ENCODE data around the gene ZNF514. TPM values are rescaled to one million over a fixed set of nuclear protein-coding genes. Genes with fewer than 3 reads are reported as not detected.
A peak's percentile ranks its signal among the peaks of the same experiment; 100 is the strongest.
"Not testable (repeated sequence)": the region's sequence is repeated elsewhere in the genome, so short reads cannot be mapped to it uniquely, and the experiment has no call there.

The ZNF514 gene
- polyA plus RNA-seq = 1 to 10 TPM; 5.3 to 7.1 (median 6.8) TPM

DNA sequence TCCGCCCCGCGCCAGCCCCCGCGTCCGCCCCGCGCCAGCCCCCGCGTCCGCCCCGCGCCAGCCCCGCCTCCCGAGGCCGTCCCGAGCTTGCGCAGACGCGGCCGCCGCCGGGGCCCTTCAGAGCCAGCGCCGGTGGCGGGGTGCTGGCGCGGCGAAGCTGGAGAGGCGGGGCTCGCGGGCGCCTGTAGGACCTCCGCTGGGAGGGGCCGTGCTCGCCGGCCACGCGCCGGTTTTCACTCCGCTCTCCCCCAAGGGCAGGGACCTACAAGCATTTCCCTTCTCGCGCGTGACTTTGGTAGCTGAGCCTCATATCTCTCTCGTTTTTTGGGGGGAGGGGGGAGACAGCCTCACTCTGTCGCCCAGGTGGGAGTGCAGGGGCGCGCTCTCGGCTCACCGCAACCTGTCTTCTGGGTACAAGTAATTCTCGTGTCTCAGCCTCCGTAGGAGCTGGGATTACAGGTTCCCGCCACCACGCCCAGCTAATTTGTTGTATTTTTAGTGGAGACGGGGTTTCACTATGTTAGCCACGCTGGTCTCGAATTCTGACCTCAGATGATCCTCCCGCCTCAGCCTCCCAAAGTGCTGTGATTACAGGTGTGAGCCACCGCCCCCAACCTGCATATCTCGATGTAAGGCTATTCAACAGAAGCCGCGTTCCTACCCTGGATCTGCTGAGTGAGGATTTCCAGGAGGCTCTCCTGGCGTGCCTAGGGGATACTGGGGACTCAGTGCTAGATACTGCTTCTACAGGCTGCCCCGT lies at the start of gene ZNF514:
Gene ZNF514, minus strand, starts transcription at position 159 of the 760 bp plus-strand sequence. CDS start 6,595 bp downstream, outside the sequence.
- no peak within 1 kb of the TSS for H3K27ac ChIP-seq (ENCODE audit: low read depth, low read length)
- 11 to 16% (median 12%) methylated on average over 36 to 62 of the region's 64 CpGs for WGBS, 3 donors

GRCh38 chr2:95208106-95208505 lies 48.5 kb upstream of the ZNF514 start:
- 67 to 69% (median 67%) methylated on average over 6 of the region's 6 CpGs for WGBS, 3 donors
- no peak overlapping the region for H3K27ac ChIP-seq (ENCODE audit: low read depth, low read length)

- WGBS, 3 donors = 1% methylated on average over 72 to 74 of the region's 74 CpGs
- peak within 1 kb of the TSS; percentile 83 for H3K27ac ChIP-seq (ENCODE audit: low read depth, low read length)
Observed at GRCh38 chr2:95207111-95207961, 47.7 kb upstream of the ZNF514 start, which contains the start of gene ZNF892. ZNF892 (plus strand) TSS chr2:95207521; CDS start chr2:95207816, 295 bp downstream.

- H3K27ac ChIP-seq (ENCODE audit: low read depth, low read length) = no peak overlapping the region
- 33 to 50% (median 47%) methylated on average over 10 of the region's 10 CpGs for WGBS, 3 donors
Observed at GRCh38 chr2:95206096-95206495, 46.4 kb upstream of the ZNF514 start.

DNA sequence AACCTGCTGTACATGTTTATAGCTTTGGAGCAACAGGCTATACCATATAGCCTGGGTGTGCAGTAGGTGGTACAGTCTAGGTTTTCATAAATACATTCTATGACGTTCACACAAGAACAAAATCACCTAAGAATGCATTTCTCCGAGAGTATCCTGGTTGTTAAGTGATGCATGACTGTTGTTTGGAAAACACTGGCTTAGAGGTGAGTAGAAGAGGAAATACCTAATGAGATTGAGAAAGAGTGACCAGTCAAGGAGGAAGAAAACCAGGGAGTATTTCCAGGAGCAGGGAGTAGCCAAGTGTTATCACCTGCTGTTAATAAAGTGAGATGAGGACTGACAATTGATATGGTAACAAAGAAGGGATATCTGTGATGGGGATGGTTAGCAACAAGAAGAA lies 44.7 kb upstream of the ZNF514 start:
- 89 to 95% (median 94%) methylated on average over 2 of the region's 2 CpGs for WGBS, 3 donors
- H3K27ac ChIP-seq (ENCODE audit: low read depth, low read length) = no peak overlapping the region

- WGBS, 3 donors = 84 to 89% (median 84%) methylated on average over 4 of the region's 4 CpGs
- H3K27ac ChIP-seq (ENCODE audit: low read depth, low read length) = no peak overlapping the region
Observed at GRCh38 chr2:95203911-95204310, 44.3 kb upstream of the ZNF514 start.

GRCh38 chr2:95192956-95193355 lies 33.3 kb upstream of the ZNF514 start:
- WGBS, 3 donors = 18 to 21% (median 20%) methylated on average over 15 of the region's 15 CpGs
- not testable (repeated sequence) for H3K27ac ChIP-seq (ENCODE audit: low read depth, low read length)

- H3K27ac ChIP-seq (ENCODE audit: low read depth, low read length) = no peak overlapping the region
- 74 to 81% (median 76%) methylated on average over 2 of the region's 2 CpGs for WGBS, 3 donors
Observed at GRCh38 chr2:95185973-95186372, 26.3 kb upstream of the ZNF514 start.

- WGBS, 3 donors = 98 to 100% (median 98%) methylated on average over 3 of the region's 3 CpGs
- H3K27ac ChIP-seq (ENCODE audit: low read depth, low read length) = no peak overlapping the region
Observed at GRCh38 chr2:95185197-95185596, 25.5 kb upstream of the ZNF514 start.

GRCh38 chr2:95181774-95182173 lies 22.1 kb upstream of the ZNF514 start:
- WGBS, 3 donors = 97 to 98% (median 98%) methylated on average over 18 of the region's 18 CpGs
- H3K27ac ChIP-seq (ENCODE audit: low read depth, low read length) = no peak overlapping the region

DNA sequence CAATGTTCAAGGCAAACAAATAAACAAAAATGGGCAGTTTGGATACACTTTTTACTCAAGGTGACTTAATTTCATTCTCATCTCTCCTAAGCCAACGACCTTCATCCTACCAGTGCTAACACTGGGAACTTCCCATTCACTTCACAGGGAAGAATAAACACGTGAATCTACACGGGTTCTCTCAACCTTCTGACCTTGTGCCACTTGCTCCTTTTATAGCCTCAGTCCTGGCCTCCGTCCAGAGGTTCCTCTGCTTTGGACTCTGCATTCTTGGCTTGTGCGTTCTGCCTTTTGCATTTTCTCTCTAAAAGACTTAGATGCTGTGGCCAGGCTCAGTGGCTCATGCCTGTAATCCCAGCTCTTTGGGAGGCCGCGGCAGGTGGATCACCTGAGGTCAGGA lies 19.8 kb upstream of the ZNF514 start:
- 59 to 85% (median 78%) methylated on average over 7 of the region's 7 CpGs for WGBS, 3 donors
- no peak overlapping the region for H3K27ac ChIP-seq (ENCODE audit: low read depth, low read length)

DNA sequence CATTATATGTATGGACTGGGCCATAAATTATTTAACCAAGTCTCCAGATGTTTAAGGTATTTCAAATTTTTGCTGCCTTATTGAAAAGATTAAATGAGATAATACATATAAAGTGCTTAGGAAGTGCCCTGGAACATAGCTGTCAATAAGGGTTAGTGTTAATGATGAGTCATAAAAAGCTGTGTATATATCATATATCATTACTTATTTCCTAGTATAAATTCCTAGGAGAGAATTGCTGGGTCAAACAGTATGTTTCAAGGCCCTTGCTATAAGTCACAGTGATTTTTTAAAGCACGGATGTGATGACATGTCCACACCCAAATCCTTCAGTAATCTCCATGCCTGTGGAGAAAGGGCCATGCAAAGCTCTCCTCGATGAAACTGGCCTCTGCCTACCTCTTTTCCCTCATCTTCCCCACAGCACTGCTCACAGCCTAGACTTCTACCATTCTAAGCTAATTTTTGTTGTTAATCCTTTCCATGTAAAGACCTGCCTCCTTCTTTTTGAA lies 14.4 kb upstream of the ZNF514 start:
- 85 to 98% (median 92%) methylated on average over 2 of the region's 2 CpGs for WGBS, 3 donors
- H3K27ac ChIP-seq (ENCODE audit: low read depth, low read length) = no peak overlapping the region

- 78 to 84% (median 80%) methylated on average over 7 of the region's 7 CpGs for WGBS, 3 donors
- H3K27ac ChIP-seq (ENCODE audit: low read depth, low read length) = no peak overlapping the region
Observed at GRCh38 chr2:95171902-95172301, 12.3 kb upstream of the ZNF514 start.

DNA sequence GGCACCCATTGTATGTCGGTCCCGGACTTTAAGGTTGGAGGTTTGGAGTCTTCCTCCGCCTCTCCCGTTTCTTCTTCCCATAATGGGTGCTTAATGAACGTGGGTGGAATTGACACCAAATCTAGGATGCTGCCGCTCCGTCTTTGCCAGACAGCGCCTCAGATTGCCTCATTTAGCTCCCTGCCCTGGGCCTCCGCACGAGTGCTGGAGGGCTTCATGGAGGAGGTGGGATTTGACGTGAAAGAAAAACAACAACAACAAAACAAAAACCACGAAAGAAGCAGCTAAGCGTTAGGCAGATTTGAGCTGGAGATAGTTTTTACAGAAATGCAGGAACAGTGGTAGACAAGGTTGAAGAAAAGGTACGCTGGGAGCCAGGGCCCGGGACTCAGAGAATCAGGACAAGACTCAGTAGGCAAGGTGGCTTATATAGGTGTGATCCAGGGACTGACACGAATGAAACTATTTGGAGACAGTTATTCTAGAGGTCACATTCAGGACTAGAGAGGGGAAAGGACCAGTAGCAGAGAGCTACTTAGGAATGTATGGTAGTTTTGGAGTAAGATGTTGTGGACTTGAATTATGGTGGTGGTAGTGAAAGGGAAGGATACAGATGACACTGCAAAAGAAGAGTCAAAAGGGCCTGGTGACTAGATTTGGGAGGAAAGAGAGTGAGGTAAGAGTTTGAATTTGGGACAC lies 6.6 kb upstream of the ZNF514 start:
- no peak overlapping the region for H3K27ac ChIP-seq (ENCODE audit: low read depth, low read length)
- WGBS, 3 donors = 7 to 11% (median 8%) methylated on average over 16 of the region's 16 CpGs

DNA sequence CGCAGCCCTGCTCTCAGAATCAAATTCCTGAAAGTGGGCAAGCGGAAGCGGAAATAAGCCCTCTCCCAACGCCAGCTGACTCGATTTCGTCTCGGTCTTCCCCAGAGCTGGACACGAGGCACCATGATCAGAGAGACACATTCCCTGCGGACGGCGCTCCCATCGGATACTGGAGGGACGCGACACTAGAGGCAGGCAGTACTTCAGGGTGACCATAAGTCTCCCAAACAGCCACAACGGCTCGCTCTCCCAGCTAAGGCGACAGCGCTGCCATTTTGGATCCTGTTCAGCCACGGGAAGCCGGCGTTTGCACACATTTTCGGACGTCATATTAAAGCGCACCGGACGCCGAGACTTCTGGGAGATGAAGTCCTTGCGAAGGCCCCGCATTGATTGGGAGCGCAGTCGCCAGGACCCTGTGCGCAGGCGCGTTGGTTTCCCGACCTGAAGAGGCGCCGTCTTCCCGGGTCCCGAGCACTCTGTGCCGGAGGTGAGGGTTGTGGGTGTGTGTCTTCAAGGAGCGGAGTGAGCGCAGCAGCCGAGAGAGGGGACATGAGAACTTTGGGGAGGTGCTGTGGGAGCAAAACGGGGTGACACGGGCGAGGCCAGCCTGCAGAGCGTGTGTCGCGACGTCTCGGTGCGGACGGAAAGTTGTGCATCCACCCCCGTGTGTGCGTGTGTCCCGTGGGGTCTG lies 5.9 kb upstream of the ZNF514 start, which contains the start of gene ZNF2:
Gene ZNF2, plus strand, starts transcription at position 439 of the 694 bp plus-strand sequence. CDS start 10,418 bp downstream, outside the sequence.
- WGBS, 3 donors = 0 to 1% (median 0%) methylated on average over 56 of the region's 56 CpGs

GRCh38 chr2:95165030-95165370 lies 5.4 kb upstream of the ZNF514 start:
- whole genome bisulfite sequencing, 3 donors = 1 to 2% (median 1%) methylated on average over 9 of the region's 9 CpGs
- peak overlapping the region; percentile 89 for H3K27ac ChIP-seq (ENCODE audit: low read depth, low read length)

More for the DNA sequence above, 5.9 kb upstream of the ZNF514 start, which contains the start of gene ZNF2:
- H3K27ac ChIP-seq (ENCODE audit: low read depth, low read length) = peak within 1 kb of the TSS; percentile 89

DNA sequence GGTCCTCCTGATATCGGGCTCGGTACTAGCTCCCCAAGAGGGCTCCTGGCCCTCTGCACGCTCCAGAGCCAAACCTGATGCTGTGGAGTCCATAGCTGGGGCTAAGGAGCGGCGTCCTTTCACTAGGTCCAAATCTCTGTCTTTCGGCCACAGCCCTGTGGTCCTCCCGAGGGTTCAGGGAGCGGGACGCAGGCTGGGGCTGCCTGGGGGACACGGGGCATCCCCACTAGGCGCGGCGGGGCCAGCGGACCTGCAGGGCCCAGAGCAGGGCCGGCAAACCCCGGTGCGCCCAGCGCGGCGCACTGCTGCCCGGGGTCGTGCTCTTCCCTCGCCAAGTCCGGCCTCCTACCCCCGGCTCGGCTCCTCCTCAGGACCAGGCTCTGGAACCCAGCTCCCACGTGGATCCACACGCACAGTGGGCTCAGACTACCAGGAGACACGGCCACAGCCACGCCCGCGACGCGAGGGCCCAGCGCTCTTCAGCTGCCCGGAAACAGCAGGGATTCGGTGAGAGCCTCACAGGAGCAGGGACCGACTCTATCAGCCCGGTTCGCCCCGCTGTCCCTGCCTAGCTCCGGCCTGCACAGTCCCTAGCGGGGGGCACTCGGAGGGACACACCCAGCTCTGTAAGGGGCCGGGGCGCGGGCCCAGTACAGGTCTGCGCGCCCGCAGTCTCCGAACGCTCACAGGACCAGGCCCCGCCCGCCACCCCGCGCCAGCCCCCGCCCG lies 593 bp downstream of the ZNF514 start:
- no peak overlapping the region for H3K27ac ChIP-seq (ENCODE audit: low read depth, low read length)
- 2 to 3% (median 2%) methylated on average over 42 to 55 of the region's 58 CpGs for WGBS, 3 donors
